Thoracic aorta (tissue), 2 donors: Measurements from ENCODE around the gene KDM5D. TPM values are rescaled to one million over a fixed set of nuclear protein-coding genes. Genes with fewer than 3 reads are reported as not detected.

Source experiments
- ATAC-seq: fragments of 150-250 bp; one replicate; pipeline ENCODE4 v1.8.0; 2017; ENCODE audit warnings: low read depth; ENCODE audit not compliant: insufficient number of reproducible peaks, low FRiP score
- DNase-seq: peaks from one replicate; pipeline ENCODE4 v3.0.0-alpha.2; 2020; ENCODE audit warnings: low spot score
- H3K27ac ChIP-seq, 2 donors: fragments of 200-600 bp; sonication (generic); 1 replicate in 1 of 2; 2 replicates in 1 of 2; pipeline ENCODE4 v1.5.1; 2016; ENCODE audit warnings: mild to moderate bottlenecking in 2 of 2, moderate library complexity in 2 of 2
- H3K27me3 ChIP-seq: fragments of 200-600 bp; sonication (generic); replicated peaks from 2 replicates; pipeline ENCODE4 v1.6.0; 2016; ENCODE audit warnings: mild to moderate bottlenecking; ENCODE audit not compliant: insufficient read depth
- H3K36me3 ChIP-seq: fragments of 200-600 bp; sonication (generic); one replicate; pipeline ENCODE4 v1.5.1; 2016
- H3K4me1 ChIP-seq, 2 donors: fragments of 200-600 bp; sonication (generic); 1 replicate in 1 of 2; 2 replicates in 1 of 2; pipeline versions ENCODE4 v1.5.1 to v1.6.0; 2016; ENCODE audit warnings: low read depth in 2 of 2, mild to moderate bottlenecking in 1 of 2; ENCODE audit not compliant: control insufficient read depth in 1 of 2
- H3K4me3 ChIP-seq: fragments of 200-600 bp; sonication (generic); 2 replicates; pipeline ENCODE4 v1.5.1; 2016; ENCODE audit warnings: mild to moderate bottlenecking
- H3K9me3 ChIP-seq: fragments of 200-600 bp; sonication (generic); 2 replicates; pipeline ENCODE4 v1.5.1; 2016
- CTCF ChIP-seq: fragments of 200-600 bp; sonication (generic); IDR thresholded peaks from one replicate; pipeline ENCODE4 v1.5.1; 2019; ENCODE audit warnings: antibody characterized with exemption
- total RNA-seq, 2 donors: library from RNA; depleted of rRNA; stranded (reverse); fragments of >200 nt; gene quantifications; one replicate each; pipeline versions ENCODE4 v1.1.0 to v1.2.3, GENCODE V29; 2016

KDM5D gene
- total RNA-seq, 2 donors from 2014 or later: 105 to 118 TPM

GRCh38 chrY:19698495-19698894 lies 46.0 kb downstream of the KDM5D start:
- no peak overlapping the region for H3K27ac ChIP-seq
- H3K4me3 ChIP-seq: no peak overlapping the region
- no peak for TF ChIP-seq CTCF
- no peaks in the 10 kb centered on the region for H3K4me1 ChIP-seq
- H3K9me3 ChIP-seq: peaks cover 2% of the 10 kb centered on the region
- no peaks in the 10 kb centered on the region for H3K27me3 ChIP-seq
- ATAC-seq (no peak), DNase-seq (no peak)
- H3K36me3 ChIP-seq: peaks cover 15% of the 10 kb centered on the region

GRCh38 chrY:19680821-19681220 lies 63.7 kb downstream of the KDM5D start:
- no peak for TF ChIP-seq CTCF
- DNase-seq (no peak), ATAC-seq (no peak)
- H3K27ac ChIP-seq: no peak overlapping the region
- H3K9me3 ChIP-seq: no peaks in the 10 kb centered on the region
- H3K36me3 ChIP-seq: no peaks in the 10 kb centered on the region
- H3K27me3 ChIP-seq: no peaks in the 10 kb centered on the region
- H3K4me1 ChIP-seq: no peaks in the 10 kb centered on the region
- no peak overlapping the region for H3K4me3 ChIP-seq
